Stimulated activated CD8-positive, alpha-beta memory T cell treated with anti-CD3 and anti-CD28 coated beads, Interleukin-4, amount 100 ng/mL, for 1 hour (primary cell): ENCODE measurements around the gene JUN.
A peak's percentile ranks its signal among the peaks of the same experiment; 100 is the strongest.
"Not testable (repeated sequence)": the region's sequence is repeated elsewhere in the genome, so short reads cannot be mapped to it uniquely, and the experiment has no call there.

Source experiments
- DNase-seq, 2 donors: peaks; one replicate each; pipeline ENCODE4 v3.0.0-alpha.2; 2020; ENCODE audit warnings: low read depth in 2 of 2, low spot score in 1 of 2

Gene JUN

DNA sequence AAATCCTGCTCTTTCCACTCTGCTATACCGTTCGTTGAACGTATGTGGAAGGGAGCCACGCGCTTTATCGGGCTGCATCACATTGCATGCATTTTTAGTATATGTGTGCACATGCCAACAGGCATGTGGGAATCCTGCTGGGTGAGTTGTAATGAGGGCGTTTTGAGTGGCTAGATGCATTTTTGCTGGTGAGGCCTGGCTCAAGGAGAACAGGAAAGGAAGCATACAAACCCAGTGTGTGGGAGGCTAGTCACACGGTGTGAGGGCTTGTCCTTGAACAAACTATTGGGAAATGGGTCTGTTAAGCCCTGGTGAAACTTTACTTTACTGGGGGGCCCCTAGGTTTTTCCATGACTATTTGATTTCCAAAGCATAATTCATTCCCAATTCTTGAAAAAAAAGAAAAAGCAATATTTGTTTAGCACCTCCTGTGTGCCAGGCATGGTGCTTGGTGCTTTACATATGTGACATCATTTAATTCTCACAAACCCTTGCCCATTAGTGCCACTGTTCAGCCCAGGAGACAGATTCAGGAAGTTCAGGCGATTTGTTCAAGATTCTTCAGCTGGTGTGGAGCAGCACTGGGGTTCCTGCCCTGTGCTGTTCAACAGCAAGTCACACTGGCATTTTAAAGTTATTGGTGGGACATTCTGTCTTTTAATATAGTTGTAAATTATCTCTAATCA is 25.6 kb upstream of the JUN start:
- DNase-seq, result no peak

DNA sequence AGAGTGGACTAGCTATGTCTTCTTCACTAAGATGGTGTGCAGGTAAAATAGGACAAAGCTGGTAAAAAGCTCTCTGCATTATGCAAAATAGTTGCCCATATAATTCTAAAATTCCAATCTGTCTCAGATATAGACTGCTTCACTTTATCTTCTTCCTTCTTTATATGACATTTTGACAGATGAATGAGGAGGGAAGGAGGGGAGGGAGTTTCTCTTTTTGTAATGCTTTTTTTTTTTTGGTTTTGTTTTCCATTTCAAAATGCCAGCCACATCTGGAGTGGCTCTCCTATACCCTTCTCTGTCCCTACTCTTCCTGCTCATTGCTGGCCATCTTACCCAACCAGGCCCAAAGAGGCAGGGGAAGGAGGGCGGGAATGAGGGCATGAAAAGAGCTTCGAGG is 24.2 kb upstream of the JUN start:
- DNase-seq, result no peak

DNA sequence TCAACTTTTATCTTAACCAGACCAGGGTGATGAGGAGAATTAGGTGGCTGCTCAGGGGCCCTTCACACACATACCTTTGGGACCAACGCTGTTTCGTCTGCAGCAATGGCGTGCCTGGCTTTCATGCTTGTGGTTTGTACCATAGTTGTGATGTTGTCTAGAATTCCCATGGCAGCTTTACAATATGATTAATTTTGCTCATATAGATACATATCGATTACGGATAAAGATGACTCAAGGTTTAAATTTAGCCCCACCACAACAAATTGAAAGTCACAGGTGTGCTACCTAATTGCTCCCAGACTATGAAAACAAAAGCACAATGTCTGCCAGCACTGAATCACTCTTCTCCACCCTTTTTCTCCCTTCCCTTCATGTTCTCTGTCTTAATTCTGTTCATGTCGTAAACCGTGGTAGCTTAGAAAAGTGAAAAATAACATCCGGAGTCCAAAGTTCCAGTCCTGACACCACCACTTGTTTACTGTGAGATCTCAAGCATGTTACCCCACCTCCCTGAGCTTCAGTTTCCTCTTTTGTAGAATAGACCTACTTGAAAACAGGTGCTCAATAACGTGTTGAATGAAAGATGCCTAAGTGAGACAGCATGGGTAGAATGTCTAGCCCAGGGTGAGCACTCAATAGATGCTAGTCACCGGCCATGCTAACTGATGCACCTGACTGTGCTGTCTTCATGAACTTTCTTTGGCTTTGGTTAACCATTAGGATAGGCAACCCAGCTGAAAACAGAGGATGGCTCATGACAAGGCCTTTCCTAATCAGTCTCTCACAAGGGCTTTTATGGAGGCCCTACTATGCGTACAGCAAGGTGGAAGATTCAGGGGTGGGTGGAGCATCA is 22.1 kb upstream of the JUN start:
- DNase-seq, result no peak

DNA sequence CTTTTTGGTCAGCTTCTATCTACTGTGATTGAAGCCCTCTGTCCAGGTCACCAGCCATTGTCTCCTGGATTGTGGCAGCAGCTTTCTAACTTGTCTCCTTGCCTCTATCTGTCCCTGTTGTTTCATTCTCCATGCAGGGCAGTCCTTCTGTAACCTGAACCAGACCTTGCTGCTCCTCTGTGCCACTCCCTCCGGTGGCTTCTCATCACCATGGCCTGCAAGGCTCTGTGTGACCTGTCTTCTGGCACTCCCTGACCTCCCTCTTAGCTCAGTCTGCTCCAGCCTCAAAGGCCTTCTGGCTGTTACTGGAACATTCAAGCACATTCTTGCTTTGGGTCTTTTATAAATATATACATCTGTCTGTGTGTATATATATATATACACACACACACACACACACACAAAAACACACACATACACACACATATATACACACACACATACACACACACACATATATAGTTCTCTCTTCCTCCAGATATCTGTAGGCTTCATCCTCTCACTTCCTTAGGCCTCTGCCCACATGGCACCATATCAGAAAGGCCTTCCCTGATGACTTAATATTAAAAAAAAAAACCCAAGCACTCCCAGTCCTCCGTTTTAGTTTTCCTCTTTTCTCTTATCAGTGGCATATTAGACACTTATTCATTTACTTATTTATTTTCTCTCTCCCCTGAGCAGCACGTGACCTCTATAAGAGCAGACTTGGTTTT is 21.2 kb upstream of the JUN start:
- DNase-seq, result no peak

DNA sequence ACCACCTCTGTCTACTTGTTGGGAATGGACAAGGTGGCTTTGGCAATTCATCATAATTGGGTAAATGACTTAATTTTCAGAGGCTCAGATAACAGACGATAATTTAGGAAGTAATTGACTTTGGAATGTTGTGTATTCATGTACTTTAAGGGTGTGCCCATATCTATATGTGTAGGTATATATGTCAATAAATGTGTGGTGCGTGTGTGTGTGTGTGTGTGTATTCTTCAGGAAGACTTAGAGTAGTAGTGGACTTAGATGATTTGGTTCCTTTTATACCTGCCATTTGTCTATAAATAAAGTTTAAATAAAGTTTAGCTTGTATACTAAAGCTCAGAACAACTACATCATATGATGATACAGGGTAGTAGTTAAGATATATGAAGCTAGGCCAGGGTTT is 20.0 kb upstream of the JUN start:
- no peak for DNase-seq

DNA sequence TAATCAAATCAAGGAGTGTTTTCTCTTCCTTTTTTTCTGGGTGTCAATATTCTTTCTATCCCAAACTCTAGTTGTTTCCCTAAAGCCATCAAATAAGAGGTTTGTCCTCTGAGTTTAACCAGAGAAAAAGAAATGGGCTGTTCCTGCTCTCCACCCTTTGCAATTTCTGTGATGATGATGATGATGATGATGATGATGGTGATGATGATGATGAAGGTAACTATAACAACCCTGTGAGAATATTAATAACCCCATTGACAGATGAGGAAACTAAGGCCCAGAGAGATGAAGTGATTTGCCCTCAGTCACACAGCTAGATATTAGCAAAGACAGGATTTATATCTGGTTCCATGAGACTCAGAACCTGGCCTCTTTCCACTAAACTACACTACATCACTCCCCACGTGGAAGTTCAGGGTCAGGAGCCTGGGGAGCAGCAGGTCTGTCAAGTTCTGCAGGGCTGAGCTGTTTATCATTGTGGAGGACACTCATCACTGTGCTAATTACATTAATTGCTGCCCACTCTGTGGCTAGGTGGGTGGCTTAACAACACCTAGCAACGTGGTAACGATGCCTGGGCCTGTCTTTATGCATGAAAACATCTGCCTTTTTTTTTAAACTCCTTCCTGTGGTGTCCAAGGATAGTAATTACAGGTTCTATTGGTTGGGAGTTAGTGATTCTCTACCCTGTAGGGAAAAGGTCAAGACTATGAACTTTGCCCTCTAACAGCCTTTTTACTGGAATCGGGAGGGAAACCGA is 19.0 kb upstream of the JUN start:
- DNase-seq, result no peak

DNA sequence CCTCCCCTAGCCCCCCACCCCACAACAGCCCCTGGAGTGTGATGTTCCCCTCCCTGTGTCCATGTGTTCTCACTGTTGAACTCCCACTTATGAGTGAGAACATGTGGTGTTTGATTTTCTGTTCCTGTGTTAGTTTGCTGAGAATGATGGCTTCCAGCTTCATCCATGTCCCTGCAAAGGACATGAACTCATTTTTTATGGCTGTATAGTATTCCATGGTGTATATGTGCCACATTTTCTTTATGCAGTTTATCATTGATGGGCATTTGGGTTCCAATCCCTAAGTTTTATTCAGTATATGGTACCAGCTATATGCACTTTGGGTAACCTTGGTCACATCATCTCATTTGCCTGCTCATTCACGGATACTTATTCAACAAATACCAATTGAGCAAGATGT is 17.4 kb upstream of the JUN start:
- DNase-seq, result not testable (repeated sequence)

DNA sequence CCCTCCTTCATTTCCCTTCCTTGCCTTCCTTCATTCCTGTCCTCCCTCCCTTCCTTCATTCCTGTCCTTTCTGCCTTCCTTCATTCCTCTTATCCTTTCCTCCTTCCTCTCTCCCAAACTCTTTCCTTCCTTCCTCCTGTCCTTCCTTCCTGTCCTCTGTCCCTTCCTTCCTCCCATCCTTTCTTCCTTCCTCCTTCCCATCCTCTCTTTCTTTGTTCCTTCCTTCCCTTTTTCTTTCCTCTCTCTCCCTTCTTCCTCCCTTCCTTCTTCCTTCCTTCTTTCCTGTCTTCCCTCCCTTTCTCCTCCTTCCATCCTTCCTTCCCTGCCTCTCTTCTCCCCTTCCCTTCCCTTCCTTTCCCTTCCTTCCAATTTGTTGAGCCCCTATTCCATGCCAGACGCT is 15.8 kb upstream of the JUN start:
- no peak for DNase-seq

DNA sequence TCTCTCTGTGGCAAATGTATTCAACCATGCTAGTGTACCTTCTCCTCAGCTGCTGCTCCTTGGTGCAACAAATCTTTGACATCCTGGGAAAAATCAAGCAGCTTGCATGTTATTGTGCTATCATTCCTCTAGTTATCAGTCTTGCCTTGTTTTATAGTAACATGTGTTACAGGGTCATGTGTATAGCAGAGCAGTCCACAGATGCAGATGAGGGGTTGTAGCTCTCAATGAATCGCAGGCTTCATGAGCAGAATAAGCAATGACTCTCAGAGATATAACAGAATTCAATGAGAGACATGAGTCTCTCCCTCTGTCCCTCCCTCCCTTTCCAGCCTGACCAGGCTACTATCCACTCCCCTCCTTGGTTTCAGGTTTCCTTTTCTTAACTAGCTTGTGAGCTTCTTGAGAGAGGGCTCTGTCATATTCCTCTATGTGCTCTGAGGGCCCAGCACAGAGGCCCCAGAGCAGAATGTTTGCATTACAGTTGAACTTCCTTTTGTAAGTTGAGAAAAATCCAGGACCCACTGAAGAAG is 15.1 kb upstream of the JUN start:
- DNase-seq, result no peak

DNA sequence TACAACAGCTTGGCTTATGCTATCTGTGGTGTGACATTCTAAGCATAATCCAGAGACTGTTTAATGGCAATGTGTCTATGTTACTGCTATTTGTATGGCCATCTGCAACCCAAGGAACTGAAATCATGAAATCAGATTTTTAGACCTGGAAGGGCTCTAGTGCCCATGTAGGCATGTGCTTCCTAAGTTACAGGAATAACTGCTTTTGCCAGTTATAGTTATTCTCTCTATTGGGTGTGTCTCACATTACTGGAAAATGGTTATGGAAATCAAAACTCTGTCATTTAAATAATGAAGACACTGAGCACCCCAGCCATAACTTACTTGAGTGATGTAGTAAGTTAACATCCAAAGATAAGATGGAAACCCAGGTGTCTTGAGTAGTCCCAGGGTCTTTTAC is 12.6 kb upstream of the JUN start:
- no peak for DNase-seq

DNA sequence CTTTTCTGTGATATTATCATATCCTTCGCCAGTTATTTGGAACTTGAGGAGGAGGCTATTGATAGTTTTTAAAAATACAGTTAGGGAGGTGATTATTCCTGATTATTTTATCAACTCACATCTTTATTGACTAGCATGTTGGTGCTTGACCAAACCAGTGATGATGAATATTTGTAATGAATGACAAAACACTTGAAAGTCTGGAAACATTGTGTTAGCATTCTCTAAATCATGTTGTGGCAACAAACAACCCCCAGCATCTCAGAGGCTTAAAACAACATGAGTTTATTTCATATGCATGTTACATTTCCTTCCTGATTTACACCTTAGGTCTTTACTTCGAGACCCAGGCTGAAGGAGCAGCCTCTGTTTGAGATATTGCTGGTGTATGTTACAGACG is 10.7 kb upstream of the JUN start:
- DNase-seq, result no peak

DNA sequence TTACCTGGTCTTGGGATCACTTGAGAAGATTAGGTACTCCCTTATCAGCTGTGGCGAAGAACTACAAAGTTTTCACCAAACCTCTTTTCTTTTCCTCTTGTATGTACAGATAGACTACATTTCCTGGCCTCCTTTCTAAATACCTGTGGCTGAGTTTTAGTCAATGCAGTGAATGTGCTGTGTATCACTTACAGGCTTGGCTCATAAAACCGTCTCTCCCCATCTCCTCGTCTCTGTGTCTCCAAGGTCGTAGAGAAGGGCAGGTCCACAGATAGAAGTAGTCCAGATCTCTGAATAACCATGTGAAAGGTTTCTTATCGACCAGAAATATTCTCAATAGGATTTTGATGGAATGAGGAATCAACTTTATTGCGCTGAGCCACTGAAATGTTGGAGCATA is 9.0 kb upstream of the JUN start:
- DNase-seq, result no peak

DNA sequence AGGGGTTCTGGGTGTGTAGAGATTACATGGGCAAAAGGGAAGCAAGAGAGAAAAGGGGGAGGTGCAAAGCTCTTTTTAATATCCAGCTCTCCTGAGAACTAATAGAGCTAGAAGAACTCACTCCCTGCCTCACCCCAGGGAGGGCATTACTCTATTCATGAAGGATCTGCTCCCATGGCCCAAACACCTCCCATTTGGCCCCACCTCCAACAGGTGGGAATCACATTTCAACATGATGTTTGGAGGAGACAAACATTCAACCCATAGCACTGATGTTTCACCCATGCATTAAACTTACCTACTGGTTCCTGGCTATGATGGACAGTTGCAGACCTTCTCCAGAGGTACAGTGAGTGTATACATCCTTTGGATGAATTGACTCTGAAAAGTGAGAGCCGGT is 7.3 kb upstream of the JUN start:
- DNase-seq, result no peak

DNA sequence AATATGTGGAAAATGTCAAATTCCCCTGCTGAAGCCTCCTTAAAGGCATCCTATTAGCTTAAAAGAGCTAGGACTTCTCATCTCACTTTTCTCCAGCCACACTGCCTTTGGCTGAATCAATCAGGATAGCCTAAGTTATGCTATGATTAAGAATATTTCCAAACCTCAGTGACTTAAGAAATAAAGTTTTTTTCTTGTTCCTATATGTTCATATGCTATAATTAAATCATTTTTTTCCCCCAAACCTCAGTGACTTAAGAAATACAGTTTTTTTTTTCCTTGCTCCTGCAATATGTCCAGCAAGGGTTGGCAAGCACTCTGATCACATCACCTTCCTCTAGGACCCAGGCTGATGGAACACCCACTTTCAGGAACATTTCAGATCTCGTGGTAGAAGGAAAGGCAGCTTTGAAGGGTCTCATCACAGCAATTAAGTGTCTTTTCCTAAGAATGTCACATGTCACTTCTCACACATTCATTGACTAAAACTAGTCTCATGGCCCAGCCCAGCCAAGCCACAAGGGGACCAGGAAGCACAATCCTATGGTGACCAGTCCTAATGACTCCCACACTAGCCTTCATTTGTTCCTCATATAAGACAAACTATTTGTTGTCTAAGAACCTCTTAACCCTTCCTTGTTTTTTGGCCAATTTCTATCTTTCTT is 6.3 kb upstream of the JUN start:
- DNase-seq, result no peak

DNA sequence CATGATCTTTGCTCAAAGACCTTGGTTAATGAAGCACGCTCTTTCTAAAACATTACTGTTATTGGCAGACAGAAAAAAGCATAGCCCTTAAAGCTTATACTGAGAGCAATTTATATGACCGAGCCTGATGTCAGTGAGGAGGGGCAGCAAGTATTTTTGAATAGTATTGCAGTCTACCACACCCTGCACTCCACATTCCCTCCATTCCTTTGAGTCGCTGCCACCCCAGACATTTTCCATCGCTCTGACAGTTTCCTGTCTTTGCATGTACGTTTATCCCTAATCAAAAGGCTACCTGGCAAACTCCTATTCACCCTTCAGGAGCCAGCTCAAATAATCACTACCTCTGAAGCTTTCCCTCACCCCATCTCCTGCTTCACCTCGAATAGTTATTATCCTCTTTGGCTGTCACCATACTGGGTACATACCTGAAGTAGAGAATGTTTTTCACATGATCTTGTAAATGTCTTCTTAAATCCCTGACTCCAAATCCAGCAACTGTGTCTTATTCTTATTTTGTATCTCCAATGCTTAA is 5.5 kb upstream of the JUN start:
- no peak for DNase-seq

DNA sequence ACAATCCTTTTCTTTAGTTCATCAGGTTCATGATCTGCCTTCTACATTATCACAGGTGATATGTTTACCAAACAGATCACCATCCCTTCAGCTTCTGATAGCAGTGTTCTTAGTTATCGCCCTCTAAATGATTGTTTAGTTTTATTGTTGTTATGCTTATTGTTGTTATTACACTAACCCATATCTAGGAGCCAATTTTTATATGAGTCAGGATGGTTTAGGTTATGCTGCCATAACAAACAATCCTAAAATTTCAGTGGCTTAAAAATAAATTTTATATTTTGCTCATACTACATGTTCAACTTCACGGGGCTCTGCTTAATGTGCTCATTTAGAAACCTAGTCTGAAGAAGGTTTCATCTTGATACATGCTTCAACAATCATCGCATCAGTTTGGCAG is 4.4 kb upstream of the JUN start:
- DNase-seq, result no peak

DNA sequence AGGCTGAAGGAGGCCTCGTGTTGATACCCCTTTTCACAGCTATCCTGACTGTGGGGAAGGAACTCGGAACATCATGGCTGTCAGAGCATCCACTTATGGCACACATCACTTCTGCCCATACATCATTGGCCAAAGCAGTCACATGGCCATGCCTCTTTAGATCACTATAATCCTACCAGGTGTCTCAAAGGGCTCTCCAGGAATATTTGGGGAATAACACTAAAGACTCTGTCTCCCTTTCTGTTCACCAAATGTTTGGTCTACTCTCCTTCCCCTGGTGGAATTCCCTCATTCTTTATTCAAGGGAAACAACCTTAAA is 3.0 kb upstream of the JUN start:
- no peak for DNase-seq

DNA sequence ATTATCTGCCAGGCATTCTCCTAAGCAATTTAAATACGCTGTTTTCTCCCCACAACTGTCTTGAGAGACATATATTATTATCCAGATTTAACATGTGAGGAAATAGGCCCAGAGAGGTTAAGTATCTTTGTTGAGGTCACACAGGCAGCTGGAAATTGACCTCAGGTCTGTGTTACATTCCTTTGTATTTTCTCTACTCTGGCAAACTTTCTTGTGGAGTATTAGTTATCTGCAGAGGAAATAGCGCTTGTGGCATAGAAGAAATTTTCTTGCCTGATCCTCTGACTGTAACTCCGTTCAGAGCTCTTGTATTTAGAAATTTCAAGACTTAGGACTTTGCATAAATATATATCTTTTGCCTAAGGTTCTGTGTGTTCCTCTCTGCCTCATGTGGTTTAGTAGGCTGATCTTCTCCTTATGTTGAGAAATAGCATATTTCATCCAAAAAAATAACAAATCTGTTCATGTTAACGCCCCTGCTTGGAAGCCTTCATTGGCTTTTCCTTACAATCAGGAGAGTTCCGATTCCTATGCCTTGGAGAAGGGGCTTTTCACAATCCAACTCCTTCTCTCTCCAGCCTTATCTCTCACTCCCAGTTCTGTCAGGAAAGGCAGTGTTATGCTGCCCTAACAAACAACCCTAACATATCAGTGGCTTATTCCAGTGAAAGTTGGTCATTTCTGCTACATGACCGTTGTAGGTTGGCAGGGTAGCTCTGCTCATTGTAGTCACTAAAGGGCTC is 2.5 kb upstream of the JUN start:
- DNase-seq, result no peak

DNA sequence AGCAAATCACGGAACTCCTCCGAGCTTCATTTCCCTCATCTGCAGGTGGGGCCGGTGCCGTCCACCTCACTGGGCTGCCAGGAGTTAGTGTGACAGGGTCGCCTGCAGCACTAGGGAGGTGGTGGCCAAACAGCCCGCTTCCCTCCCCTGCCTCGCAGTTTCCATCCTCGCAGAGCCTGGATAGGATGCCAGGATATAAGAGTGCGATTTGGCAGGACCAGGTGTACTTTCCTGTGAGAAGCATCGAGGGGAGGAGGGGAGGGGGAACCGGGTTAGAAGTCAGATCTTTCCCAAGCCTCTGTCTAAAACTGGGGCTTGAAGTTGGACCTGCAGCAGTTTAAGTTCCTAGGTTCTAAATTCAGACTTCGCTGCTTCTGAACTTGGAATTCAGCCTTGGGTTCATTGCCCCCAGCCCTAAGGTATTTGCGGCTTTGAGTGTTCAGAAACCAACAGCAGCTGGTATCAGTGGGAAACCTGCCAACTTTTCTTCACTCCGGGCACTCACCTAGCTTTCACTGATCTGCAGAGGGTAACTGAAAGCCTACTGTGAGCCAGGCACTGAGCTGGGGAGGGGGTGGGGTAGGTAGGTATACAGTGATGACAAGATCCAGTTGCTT is 1.7 kb upstream of the JUN start:
- peak in 1 of 2 donors; percentile 5 for DNase-seq
